Activated CD4-positive, alpha-beta T cell treated with anti-CD3 and anti-CD28 coated beads for 36 hours (primary cell): Measurements from ENCODE around the gene ARFGEF3. TPM values are rescaled to one million over a fixed set of nuclear protein-coding genes. Genes with fewer than 3 reads are reported as not detected.
"Not testable (repeated sequence)": the region's sequence is repeated elsewhere in the genome, so short reads cannot be mapped to it uniquely, and the experiment has no call there.

Source experiments
- ATAC-seq: fragments of 200-7000 bp; cut with Tn5 transposase; one replicate; pipeline ENCODE4 v1.10.0; 2021; ENCODE audit warnings: mild to moderate bottlenecking, moderate library complexity
- CTCF ChIA-PET: fragments of 350-600 bp; sonication (Branson Sonifier 250); formaldehyde crosslinking; loops from one replicate; lab custom pipeline; 2021; ENCODE audit warnings: antibody characterized with exemption; lab: Charles Lee
- POLR2A ChIA-PET: fragments of 350-600 bp; sonication (Branson Sonifier 250); formaldehyde crosslinking; loops from one replicate; lab custom pipeline; 2021; ENCODE audit warnings: antibody characterized with exemption, inconsistent platforms; lab: Charles Lee
- DNase-seq: peaks from one replicate; pipeline ENCODE4 v3.0.0-alpha.2; 2020
- H3K27ac Mint-ChIP-seq: one replicate; pipeline ENCODE4 v1.8.0; 2021; ENCODE audit warnings: mixed read lengths
- H3K27me3 Mint-ChIP-seq: one replicate; pipeline ENCODE4 v1.8.0; 2021; ENCODE audit warnings: mixed read lengths
- H3K36me3 Mint-ChIP-seq: one replicate; pipeline ENCODE4 v1.8.0; 2021; ENCODE audit warnings: low read depth, mixed read lengths
- H3K4me1 Mint-ChIP-seq: one replicate; pipeline ENCODE4 v1.8.0; 2021; ENCODE audit warnings: mixed read lengths
- H3K4me3 Mint-ChIP-seq: one replicate; pipeline ENCODE4 v1.8.0; 2021; ENCODE audit warnings: mild to moderate bottlenecking, moderate library complexity, mixed read lengths
- H3K9me3 Mint-ChIP-seq: one replicate; pipeline ENCODE4 v1.8.0; 2021; ENCODE audit warnings: low read depth, mixed read lengths
- intact Hi-C, 2 experiments: fragments of 100-400 bp; cut with DNase I in 1 of 2; cut with micrococcal nuclease in 1 of 2; formaldehyde crosslinking; loops; one replicate each; pipeline versions ENCODE4 v1.14.2 to v1.15.1; 2022 to 2024; cut with DNase I, micrococcal nuclease
- total RNA-seq, 2 experiments: library from RNA; stranded (reverse); gene quantifications; one replicate each; pipeline ENCODE4 v1.2.3, GENCODE V29; 2021

The ARFGEF3 gene
- total RNA-seq, 2 experiments from 2014 or later, result 1.6 to 1.7 TPM

DNA sequence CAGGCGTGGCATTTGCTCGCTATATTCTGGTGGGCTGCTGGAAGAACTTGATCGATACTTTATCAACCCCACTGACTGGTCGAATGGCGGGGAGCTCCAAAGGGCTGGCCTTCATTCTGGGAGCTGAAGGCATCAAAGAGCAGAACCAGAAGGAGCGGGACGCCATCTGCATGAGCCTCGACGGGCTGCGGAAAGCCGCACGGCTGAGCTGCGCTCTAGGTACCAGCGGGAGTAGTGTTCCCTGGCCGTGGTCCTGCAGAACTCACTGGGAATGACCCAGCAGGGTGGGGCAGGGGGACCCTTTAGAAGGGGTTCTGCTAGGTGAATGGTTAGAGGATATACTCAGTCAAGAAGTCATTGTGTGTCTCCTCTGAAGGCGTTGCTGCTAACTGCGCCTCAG lies 125.0 kb downstream of the ARFGEF3 start:
- DNase-seq (no peak), ATAC-seq (no peak)
- Mint-ChIP-seq H3K4me1 (peaks cover 3% of the 10 kb centered on the region), H3K27ac (no peak overlapping the region), H3K4me3 (no peak overlapping the region), H3K36me3 (no peaks in the 10 kb centered on the region), H3K27me3 (peaks cover 2% of the 10 kb centered on the region), H3K9me3 (no peaks in the 10 kb centered on the region)
- ChIA-PET CTCF (interaction anchor here (0.6 to 3.0 kb wide), 6 partner anchors 8 to 606 kb away, joined by 3 to 43 read pairs (median 4); no protein-coding TSS in a partner anchor), POLR2A (no interaction called here)
- intact Hi-C loops, result loop anchor here (1.0 to 5.0 kb wide), 3 partner anchors 170 to 279 kb away; no protein-coding TSS in a partner anchor

DNA sequence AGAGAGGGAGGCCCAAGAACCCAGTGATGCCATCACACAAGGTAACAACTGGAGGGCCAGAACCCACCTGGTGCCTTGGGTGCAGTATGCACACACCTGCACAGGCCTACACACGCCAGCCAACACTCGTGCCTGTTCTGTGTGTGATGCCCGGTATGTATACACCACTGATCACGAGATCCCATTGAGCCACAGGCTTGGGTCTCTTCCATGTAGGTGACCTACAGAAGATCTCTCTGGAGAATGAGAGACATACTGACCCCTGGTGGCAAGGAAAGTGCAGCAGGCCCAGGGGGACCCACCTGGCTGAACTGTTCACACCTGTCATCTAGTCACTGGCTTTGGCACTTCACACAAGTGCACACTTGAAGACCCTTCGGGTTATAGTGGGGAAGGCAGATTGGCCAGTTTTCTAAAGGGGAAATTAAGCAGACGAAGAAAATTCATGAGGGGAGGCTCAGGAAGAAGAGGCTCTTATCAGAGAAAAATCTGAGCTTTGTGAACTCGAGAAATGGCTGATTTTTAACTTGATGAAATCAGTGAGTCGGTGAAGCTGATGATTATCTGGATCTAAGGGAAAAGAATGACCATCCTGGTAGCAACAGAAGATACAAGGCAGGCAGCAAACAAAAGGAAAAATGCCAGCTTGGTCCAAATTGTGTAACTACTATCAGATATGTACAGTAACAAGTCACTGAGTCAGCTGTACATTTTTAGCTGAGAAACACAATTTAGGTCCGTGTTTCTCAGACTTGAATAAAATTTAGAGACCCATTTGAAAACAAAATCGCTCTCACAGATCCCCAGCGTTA lies 125.6 kb downstream of the ARFGEF3 start:
- ATAC-seq, result peak; percentile 63
- H3K4me1 Mint-ChIP-seq, result peaks cover 3% of the 10 kb centered on the region
- POLR2A ChIA-PET, result no interaction called here

DNA sequence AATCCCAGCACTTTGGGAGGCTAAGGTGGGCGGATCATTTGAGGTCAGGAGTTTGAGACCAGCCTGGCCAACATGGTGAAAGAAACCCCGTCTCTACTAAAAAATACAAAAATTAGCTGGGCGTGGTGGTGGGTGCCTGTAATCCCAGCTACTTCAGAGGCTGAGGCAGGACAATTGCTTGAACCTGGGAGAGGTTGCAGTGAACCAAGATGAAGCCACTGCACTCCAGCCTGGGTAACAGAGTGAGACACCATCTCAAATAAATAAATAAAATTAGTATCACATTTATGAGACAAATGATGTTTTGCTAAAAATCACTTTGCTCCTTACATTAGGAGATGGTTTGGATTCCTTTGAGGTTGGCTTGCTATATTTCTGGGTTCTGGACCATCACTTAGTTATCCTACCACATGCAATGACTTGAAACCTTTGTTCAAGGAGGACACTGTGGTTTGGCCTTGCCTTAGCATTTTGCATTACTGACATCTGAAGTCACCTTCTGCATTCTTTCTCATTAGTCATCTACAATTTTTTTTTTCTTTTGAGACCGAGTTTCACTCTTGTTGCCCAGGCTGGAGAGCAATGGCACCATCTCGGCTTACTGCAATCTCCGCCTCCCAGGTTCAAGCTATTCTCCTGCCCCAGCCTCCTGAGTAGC lies 126.8 kb downstream of the ARFGEF3 start:
- H3K27ac Mint-ChIP-seq, DNase-seq, H3K27me3 Mint-ChIP-seq, POLR2A ChIA-PET, H3K9me3 Mint-ChIP-seq, ATAC-seq, H3K36me3 Mint-ChIP-seq, H3K4me1 Mint-ChIP-seq, H3K4me3 Mint-ChIP-seq: not testable (repeated sequence)
- CTCF ChIA-PET, result interaction anchor here (1.3 to 3.0 kb wide), 2 partner anchors 15 to 173 kb away, joined by 4 to 43 read pairs; no protein-coding TSS in a partner anchor
- intact Hi-C loops, result loop anchor here in 1 of 2 experiments (5.0 kb wide), 2 partner anchors 219 to 281 kb away; no protein-coding TSS in a partner anchor

More for the DNA sequence above, 125.6 kb downstream of the ARFGEF3 start:
- CTCF ChIA-PET, result interaction anchor here (0.6 to 3.0 kb wide), 16 partner anchors 8 to 926 kb away, joined by 3 to 43 read pairs (median 4); no protein-coding TSS in a partner anchor
- DNase-seq, result peak; percentile 70
- intact Hi-C loops, result loop anchor here (1.0 to 5.0 kb wide), 3 partner anchors 171 to 280 kb away; no protein-coding TSS in a partner anchor
- Mint-ChIP-seq H3K27ac (no peak overlapping the region), H3K9me3 (no peaks in the 10 kb centered on the region), H3K36me3 (no peaks in the 10 kb centered on the region), H3K27me3 (peaks cover 1% of the 10 kb centered on the region), H3K4me3 (no peak overlapping the region)

DNA sequence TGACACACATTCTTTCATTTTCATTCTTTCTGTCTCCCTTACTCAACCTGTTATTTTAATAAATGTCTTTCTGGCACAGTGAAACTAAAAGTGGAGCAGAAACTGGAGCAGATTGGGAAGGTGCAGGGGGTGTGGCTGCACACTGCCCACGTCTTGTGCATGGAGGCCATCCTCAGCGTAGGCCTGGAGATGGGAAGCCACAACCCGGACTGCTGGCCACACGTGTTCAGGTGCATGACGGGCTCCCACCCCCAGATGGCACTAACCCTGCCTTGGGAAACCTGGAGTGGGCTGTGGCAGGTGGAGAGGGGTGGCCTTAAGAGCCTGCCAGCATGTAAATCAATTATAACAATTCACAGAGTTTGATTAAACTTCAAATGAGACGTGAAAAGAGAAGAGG lies 128.0 kb downstream of the ARFGEF3 start:
- intact Hi-C loops, result loop anchor here in 1 of 2 experiments (5.0 kb wide), 2 partner anchors 218 to 282 kb away; no protein-coding TSS in a partner anchor
- H3K4me3 Mint-ChIP-seq, result no peak overlapping the region
- H3K36me3 Mint-ChIP-seq, result no peaks in the 10 kb centered on the region
- DNase-seq (peak; percentile 31), ATAC-seq (peak; percentile 26)
- ChIA-PET CTCF (interaction anchor here (1.0 kb wide), 1 partner anchor 14 kb away, joined by 3 read pairs; no protein-coding TSS in a partner anchor), POLR2A (no interaction called here)
- H3K4me1 Mint-ChIP-seq, result peaks cover 3% of the 10 kb centered on the region
- no peaks in the 10 kb centered on the region for H3K9me3 Mint-ChIP-seq
- H3K27me3 Mint-ChIP-seq, result peaks cover 1% of the 10 kb centered on the region
- no peak overlapping the region for H3K27ac Mint-ChIP-seq

DNA sequence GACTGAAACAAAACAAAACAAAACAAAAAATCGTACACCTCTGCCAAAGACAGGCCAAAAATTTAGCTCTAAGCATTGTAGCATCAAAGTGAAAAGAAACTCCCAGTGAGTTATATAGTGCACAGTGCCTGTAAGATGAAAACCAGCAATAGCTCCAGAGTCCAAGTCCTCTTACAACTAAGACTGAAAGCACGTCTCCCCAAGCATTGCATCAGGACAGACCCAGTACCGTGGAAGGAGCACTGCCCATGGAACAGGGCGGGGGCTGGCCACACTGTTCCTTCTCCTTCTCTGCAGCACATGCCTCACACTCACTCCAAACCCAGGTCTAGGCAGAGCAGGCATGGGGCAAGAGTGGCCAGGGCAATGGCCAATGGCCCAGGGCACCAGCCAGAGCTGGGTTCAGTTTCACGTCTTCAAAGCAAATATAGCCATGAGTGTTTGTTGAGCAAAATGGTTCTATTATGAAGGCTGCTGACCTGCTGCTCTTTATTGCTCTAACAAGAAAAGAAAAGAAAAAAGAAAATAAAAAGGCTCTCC lies 128.8 kb downstream of the ARFGEF3 start:
- Mint-ChIP-seq H3K4me1 (peaks cover 3% of the 10 kb centered on the region), H3K4me3 (no peak overlapping the region), H3K27me3 (peaks cover 1% of the 10 kb centered on the region), H3K9me3 (no peaks in the 10 kb centered on the region), H3K36me3 (no peaks in the 10 kb centered on the region), H3K27ac (no peak overlapping the region)
- intact Hi-C loops, result no loop called here
- ChIA-PET POLR2A (no interaction called here), CTCF (interaction anchor here (0.6 to 1.0 kb wide), 2 partner anchors 15 to 1568 kb away, joined by 3 read pairs; no protein-coding TSS in a partner anchor)
- no peak for DNase-seq
- no peak for ATAC-seq

DNA sequence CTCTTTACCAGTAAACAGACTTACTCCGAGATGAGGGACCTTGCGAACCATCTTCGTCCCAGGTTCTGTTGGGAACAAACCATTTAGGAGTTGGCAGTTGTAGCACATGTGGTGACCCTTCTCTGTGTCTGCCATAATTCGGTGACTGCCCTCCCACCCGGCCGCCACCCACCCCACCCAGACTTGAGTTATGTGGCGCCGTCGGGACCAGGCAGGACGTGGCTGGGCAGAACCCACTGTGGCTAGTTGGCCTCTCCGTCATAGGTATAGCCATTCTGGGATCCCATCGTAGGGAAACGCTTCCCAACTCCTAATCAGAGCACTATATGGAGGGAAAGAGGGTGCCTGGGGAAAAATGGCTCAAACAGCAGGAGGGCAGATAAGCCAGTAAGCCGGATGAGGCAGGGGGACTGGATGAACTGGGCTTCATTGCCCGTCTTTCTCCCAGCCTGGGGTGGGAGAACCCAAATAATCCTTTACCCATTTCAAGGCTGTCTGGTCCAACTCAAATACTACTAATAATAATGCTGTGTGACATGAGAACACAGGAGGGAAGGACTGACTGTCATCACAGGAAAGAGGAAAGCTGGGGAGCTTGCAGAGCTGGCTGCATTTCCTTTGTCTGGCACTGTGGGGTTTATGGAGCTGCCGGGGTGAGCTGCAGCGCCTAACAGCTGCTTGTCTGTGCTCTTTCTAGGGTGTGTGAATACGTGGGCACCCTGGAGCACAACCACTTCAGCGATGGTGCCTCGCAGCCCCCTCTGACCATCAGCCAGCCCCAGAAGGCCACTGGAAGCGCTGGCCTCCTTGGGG lies 129.5 kb downstream of the ARFGEF3 start:
- intact Hi-C loops, result no loop called here
- CTCF ChIA-PET, result no interaction called here

DNA sequence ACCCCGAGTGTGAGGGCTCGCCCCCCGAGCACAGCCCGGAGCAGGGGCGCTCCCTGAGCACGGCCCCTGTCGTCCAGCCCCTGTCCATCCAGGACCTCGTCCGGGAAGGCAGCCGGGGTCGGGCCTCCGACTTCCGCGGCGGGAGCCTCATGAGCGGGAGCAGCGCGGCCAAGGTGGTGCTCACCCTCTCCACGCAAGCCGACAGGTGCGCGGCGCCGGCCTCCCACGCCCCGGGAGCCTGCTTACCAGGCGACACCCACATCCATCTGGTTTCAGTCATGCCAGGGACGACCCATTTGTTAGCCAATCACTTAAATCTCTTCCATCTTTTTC lies 130.1 kb downstream of the ARFGEF3 start:
- CTCF ChIA-PET, result no interaction called here
- Mint-ChIP-seq H3K36me3 (no peaks in the 10 kb centered on the region), H3K9me3 (no peaks in the 10 kb centered on the region), H3K4me1 (peaks cover 3% of the 10 kb centered on the region), H3K27ac (no peak overlapping the region), H3K4me3 (no peak overlapping the region), H3K27me3 (peaks cover 1% of the 10 kb centered on the region)
- DNase-seq (no peak), ATAC-seq (no peak)
- intact Hi-C loops, result no loop called here
- POLR2A ChIA-PET, result no interaction called here

More for the DNA sequence above, 129.5 kb downstream of the ARFGEF3 start:
- H3K27ac Mint-ChIP-seq, result no peak overlapping the region
- no peak for DNase-seq
- H3K4me1 Mint-ChIP-seq, result peaks cover 3% of the 10 kb centered on the region
- POLR2A ChIA-PET, result no interaction called here
- ATAC-seq, result no peak
- peaks cover 1% of the 10 kb centered on the region for H3K27me3 Mint-ChIP-seq
- no peaks in the 10 kb centered on the region for H3K9me3 Mint-ChIP-seq
- no peak overlapping the region for H3K4me3 Mint-ChIP-seq
- no peaks in the 10 kb centered on the region for H3K36me3 Mint-ChIP-seq

DNA sequence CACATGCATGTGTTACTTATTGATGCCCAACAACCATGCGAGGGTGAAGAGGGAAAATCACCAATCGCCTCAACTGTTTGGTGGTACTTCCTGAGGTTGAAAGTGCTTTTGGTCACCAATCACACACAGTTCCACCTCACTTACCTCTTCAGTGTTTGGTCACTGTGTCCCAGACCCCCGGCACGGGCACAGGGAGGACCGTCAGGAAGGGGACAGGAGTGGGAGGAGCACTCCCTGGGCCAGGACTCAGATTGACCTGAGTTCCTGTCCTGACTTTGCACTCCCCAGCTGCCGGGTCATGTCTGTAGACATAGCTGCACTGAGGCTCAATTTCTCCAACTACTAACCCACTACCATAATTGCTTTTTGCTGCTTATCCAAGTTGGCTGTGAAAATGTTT lies 130.7 kb downstream of the ARFGEF3 start:
- CTCF ChIA-PET, result no interaction called here
- ATAC-seq (no peak), DNase-seq (no peak)
- POLR2A ChIA-PET, result no interaction called here
- Mint-ChIP-seq H3K27me3 (peaks cover 1% of the 10 kb centered on the region), H3K4me3 (no peak overlapping the region), H3K27ac (no peak overlapping the region), H3K36me3 (no peaks in the 10 kb centered on the region), H3K4me1 (peaks cover 3% of the 10 kb centered on the region), H3K9me3 (no peaks in the 10 kb centered on the region)
- intact Hi-C loops, result no loop called here

DNA sequence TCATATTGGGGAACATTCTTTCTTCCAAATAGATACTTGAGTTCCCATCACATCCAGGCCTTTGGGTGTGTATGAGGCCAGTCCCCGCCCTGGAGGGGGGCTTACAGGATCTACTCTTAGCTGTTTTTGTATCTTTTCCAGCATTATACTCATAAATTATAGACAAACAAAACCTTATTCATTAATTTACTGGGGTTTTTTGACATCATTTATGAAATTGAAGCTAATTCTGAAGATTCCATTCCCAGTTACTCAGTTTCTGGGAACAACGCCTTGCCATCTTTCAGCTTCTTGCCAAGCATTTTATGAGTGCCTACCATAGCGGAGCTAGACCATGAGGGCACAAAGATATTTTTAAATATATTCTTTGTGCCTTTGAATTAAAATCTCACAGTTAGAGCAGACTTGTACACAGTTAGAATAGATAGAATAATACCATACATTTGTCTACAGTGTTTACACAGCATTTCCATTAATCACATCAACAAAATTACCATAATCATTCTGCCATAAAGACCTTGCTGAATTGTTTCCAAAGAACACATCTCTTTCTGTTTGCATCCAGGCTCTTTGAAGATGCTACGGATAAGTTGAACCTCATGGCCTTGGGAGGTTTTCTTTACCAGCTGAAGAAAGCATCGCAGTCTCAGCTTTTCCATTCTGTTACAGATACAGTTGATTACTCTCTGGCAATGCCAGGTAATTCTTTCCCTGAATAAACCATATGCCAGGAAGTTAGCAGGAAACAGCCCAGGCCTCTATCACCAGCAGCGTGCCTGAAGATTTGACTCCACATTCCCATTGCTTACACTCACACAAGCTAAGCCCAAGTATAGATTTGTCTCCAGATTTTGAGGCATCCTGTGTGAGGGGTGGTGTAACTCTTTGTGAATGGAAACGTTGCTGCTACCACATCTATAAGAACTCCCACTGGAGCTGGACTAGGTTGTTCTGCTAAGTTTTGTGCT lies 132.0 kb downstream of the ARFGEF3 start:
- CTCF ChIA-PET, result interaction anchor here (2.4 kb wide), 1 partner anchor 178 kb away, joined by 7 read pairs; no protein-coding TSS in a partner anchor
- POLR2A ChIA-PET, result interaction anchor here (0.6 kb wide), 1 partner anchor 60 kb away, joined by 3 read pairs; no protein-coding TSS in a partner anchor
- Mint-ChIP-seq H3K9me3 (no peaks in the 10 kb centered on the region), H3K4me1 (peaks cover 10% of the 10 kb centered on the region), H3K36me3 (no peaks in the 10 kb centered on the region), H3K4me3 (no peak overlapping the region), H3K27me3 (peaks cover 5% of the 10 kb centered on the region), H3K27ac (no peak overlapping the region)
- intact Hi-C loops, result no loop called here
- DNase-seq, result no peak
- no peak for ATAC-seq

DNA sequence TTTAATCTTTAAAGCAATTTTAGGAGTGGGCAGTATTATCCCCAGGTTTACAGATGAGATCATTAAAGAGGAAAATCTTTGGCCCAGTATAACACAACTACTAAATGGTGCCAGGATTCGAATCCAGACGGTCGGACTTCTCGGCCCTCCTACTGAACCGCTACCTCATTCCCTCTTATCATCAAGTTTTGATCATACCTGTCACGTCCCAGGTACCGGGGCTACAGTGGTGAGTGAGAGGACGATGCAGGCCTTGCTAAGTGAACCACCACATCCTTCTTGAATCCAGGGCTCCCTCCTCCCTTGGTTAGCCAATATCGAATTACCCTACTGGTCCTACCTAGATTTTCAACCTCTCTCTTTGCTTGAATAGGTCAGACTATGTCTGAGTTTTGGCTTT lies 134.6 kb downstream of the ARFGEF3 start:
- Mint-ChIP-seq H3K9me3 (no peaks in the 10 kb centered on the region), H3K4me3 (no peak overlapping the region), H3K4me1 (peaks cover 7% of the 10 kb centered on the region), H3K27ac (no peak overlapping the region), H3K36me3 (no peaks in the 10 kb centered on the region), H3K27me3 (peaks cover 15% of the 10 kb centered on the region)
- DNase-seq (no peak), ATAC-seq (no peak)
- POLR2A ChIA-PET, result no interaction called here
- CTCF ChIA-PET, result interaction anchor here (0.5 to 1.9 kb wide), 3 partner anchors 180 to 648 kb away, joined by 3 to 4 read pairs (median 3); no protein-coding TSS in a partner anchor
- intact Hi-C loops, result no loop called here
